HEK293T (cell line): ENCODE data around the gene OR5D18.

Experiments used
- BHLHE40 ChIP-seq: fragments of 450-650 bp; IDR thresholded peaks from 2 replicates; pipeline ENCODE4 v1.6.1; 2016; ENCODE audit warnings: mild to moderate bottlenecking, moderate library complexity, borderline replicate concordance
- CTBP1 ChIP-seq: fragments of 450-650 bp; IDR thresholded peaks from 2 replicates; pipeline ENCODE4 v1.6.1; 2016; ENCODE audit warnings: borderline replicate concordance
- ELF4 ChIP-seq: fragments of 450-650 bp; IDR thresholded peaks from 2 replicates; pipeline ENCODE4 v1.6.1; 2017; ENCODE audit warnings: antibody characterized with exemption
- FOXM1 ChIP-seq: fragments of 450-650 bp; IDR thresholded peaks from 2 replicates; pipeline ENCODE4 v1.6.1; 2017; ENCODE audit warnings: mild to moderate bottlenecking, borderline replicate concordance
- NFRKB ChIP-seq: fragments of 450-650 bp; IDR thresholded peaks from 2 replicates; pipeline ENCODE4 v1.6.1; 2016; ENCODE audit warnings: mild to moderate bottlenecking, moderate library complexity
- SP1 ChIP-seq: fragments of 450-650 bp; IDR thresholded peaks from 2 replicates; pipeline ENCODE4 v1.6.1; 2017
- TF ChIP-seq, protein P1 (sequence below): fragments of 450-650 bp; IDR thresholded peaks from 2 replicates; pipeline ENCODE4 v1.6.1; 2016

GRCh38 chr11:55847453-55847852 is 28.0 kb downstream of the OR5D18 start:
- TF ChIP-seq BHLHE40 (no peak), SP1 (no peak), CTBP1 (no peak), FOXM1 (no peak), NFRKB (no peak), ELF4 (no peak)
- TF ChIP-seq, protein P1, sequence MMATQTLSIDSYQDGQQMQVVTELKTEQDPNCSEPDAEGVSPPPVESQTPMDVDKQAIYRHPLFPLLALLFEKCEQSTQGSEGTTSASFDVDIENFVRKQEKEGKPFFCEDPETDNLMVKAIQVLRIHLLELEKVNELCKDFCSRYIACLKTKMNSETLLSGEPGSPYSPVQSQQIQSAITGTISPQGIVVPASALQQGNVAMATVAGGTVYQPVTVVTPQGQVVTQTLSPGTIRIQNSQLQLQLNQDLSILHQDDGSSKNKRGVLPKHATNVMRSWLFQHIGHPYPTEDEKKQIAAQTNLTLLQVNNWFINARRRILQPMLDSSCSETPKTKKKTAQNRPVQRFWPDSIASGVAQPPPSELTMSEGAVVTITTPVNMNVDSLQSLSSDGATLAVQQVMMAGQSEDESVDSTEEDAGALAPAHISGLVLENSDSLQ: no peak
